ENCODE measurements around the gene CFI. TPM values are rescaled to one million over a fixed set of nuclear protein-coding genes. Genes with fewer than 3 reads are reported as not detected.
A peak's percentile ranks its signal among the peaks of the same experiment; 100 is the strongest.

CFI gene
- total and polyA plus RNA-seq, 2 experiments from 2014 or later: 0.18 to 0.22 TPM

DNA sequence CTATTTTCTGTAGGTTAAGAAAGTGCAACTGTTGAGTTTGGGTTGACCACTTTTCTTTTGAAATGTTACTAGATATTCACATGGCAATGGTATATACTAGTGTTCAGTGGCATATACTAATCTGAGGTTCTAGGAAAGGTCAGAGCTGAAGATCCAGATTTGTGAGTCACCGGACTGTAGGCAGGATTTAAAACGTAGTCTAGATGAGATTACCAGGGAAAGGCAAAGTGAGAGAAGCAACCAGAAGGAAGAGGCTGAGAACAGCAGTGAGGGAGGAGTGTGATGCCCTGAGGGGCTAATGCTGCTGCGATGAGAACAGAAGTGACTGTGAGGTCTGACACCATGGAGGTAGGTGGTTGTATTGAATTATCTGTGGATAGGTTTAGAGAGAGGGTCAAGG is 62.3 kb downstream of the CFI start:
- H3K79me2 ChIP-seq (ENCODE audit: insufficient read depth): no peaks in the 10 kb centered on the region
- no peaks in the 10 kb centered on the region for H3K4me1 ChIP-seq (ENCODE audit: insufficient read depth)
- no peaks in the 10 kb centered on the region for H3F3A ChIP-seq (ENCODE audit: insufficient read depth)
- H3K9me3 ChIP-seq (ENCODE audit: low read depth): no peaks in the 10 kb centered on the region
- H2AFZ ChIP-seq: no peak overlapping the region
- peaks cover 9% of the 10 kb centered on the region; the same call in 1 of the 2 replicates for H3K27me3 ChIP-seq (replicated peaks; ENCODE audit: insufficient read depth)
- WGBS, 2 experiments (ENCODE audit: low coverage in 1 of 2, low lambda C conversion rate in 2 of 2, missing lambda C conversion rate in 2 of 2): 52% methylated on average over 3 of the region's 3 CpGs
- DNase-seq: peak; percentile 16
- no peak overlapping the region for H3K4me3 ChIP-seq
- no peaks in the 10 kb centered on the region for H3K9me2 ChIP-seq (ENCODE audit: insufficient read depth)
- H3K4me2 ChIP-seq (ENCODE audit: unreplicated experiment): no peak overlapping the region
- H3K36me3 ChIP-seq (ENCODE audit: low read depth): no peaks in the 10 kb centered on the region
- H3K27ac ChIP-seq: no peak overlapping the region
- in situ Hi-C loops (cut with MboI): no loop called here
- no peak overlapping the region for H3K9ac ChIP-seq
- H4K20me1 ChIP-seq (ENCODE audit: insufficient read depth): no peaks in the 10 kb centered on the region
- TF ChIP-seq EZH2phosphoT487 (IDR thresholded peaks at IDR 0.05; ENCODE audit: insufficient read depth, low read depth): no peak
- no peak for TF ChIP-seq EZH2 (IDR thresholded peaks at IDR 0.05; ENCODE audit: insufficient read depth, poor library complexity, severe bottlenecking)

- Histone ChIP-seq H3K9me2 (ENCODE audit: insufficient read depth) (no peaks in the 10 kb centered on the region), H3K79me2 (ENCODE audit: insufficient read depth) (no peaks in the 10 kb centered on the region), H3K27ac (no peak overlapping the region), H3K9me3 (ENCODE audit: low read depth) (no peaks in the 10 kb centered on the region), H4K20me1 (ENCODE audit: insufficient read depth) (no peaks in the 10 kb centered on the region), H3K4me1 (ENCODE audit: insufficient read depth) (no peaks in the 10 kb centered on the region), H3F3A (ENCODE audit: insufficient read depth) (no peaks in the 10 kb centered on the region), H3K27me3 (replicated peaks; ENCODE audit: insufficient read depth) (peaks cover 4% of the 10 kb centered on the region; the same call in 1 of the 2 replicates), H2AFZ (no peak overlapping the region), H3K4me3 (no peak overlapping the region), H3K36me3 (ENCODE audit: low read depth) (no peaks in the 10 kb centered on the region), H3K9ac (no peak overlapping the region), H3K4me2 (ENCODE audit: unreplicated experiment) (no peak overlapping the region)
- TF ChIP-seq EZH2phosphoT487 (IDR thresholded peaks at IDR 0.05; ENCODE audit: insufficient read depth, low read depth) (no peak), EZH2 (IDR thresholded peaks at IDR 0.05; ENCODE audit: insufficient read depth, poor library complexity, severe bottlenecking) (no peak)
- DNase-seq: no peak
- 69 to 70% methylated on average over 10 of the region's 10 CpGs for WGBS, 2 experiments (ENCODE audit: low coverage in 1 of 2, low lambda C conversion rate in 2 of 2, missing lambda C conversion rate in 2 of 2)
- in situ Hi-C loops (cut with MboI): no loop called here
Measured at GRCh38 chr4:109738104-109738872, 63.5 kb downstream of the CFI start.

DNA sequence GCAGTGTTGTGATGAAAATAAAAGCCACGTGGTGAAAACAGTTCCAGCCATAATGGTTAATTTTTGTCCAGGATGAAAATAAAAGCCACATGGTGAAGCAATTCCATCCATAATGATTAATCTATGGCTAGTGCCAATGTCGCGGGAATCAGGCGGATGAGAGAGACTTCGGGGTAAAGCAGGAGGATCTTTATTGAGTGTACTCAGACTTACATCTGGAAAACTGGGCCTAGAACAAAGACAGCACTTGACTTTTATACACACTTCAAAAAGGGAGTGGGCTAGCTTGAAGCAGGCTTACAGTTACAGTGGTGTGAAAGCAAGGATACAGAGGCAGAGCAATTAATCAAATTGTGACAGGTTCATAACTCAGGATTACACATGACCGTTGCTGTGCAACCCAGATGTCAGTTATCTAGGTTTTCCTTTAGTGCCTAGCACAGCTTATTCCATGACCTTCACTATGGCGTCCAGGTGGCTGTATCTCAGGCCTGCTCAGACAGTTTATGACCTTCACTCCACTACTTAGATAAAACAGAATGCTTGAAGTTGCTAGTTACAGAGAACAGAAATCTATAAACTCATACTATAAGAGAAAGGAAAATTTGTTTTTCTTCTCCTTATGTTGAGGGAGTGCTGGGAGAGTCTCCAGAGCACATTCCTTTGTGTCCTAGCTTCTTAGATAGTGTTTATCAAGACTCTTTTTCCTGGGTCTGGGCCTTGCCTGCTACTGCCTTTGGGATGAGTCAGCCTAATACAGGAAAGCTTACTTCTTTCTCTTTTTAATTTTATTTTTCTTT is 66.0 kb downstream of the CFI start:
- Histone ChIP-seq H3K4me2 (ENCODE audit: unreplicated experiment) (no peak overlapping the region), H3K79me2 (ENCODE audit: insufficient read depth) (no peaks in the 10 kb centered on the region), H3K4me3 (no peak overlapping the region), H3K9me2 (ENCODE audit: insufficient read depth) (no peaks in the 10 kb centered on the region), H3K9me3 (ENCODE audit: low read depth) (no peaks in the 10 kb centered on the region), H3K27me3 (replicated peaks; ENCODE audit: insufficient read depth) (no peaks in the 10 kb centered on the region), H4K20me1 (ENCODE audit: insufficient read depth) (no peaks in the 10 kb centered on the region), H3K27ac (no peak overlapping the region), H2AFZ (peak overlapping the region; percentile 33; the same call in 1 of the 2 replicates), H3F3A (ENCODE audit: insufficient read depth) (no peaks in the 10 kb centered on the region), H3K36me3 (ENCODE audit: low read depth) (no peaks in the 10 kb centered on the region), H3K4me1 (ENCODE audit: insufficient read depth) (no peaks in the 10 kb centered on the region), H3K9ac (no peak overlapping the region)
- in situ Hi-C loops (cut with MboI): no loop called here
- 34 to 36% methylated on average over 7 of the region's 7 CpGs for WGBS, 2 experiments (ENCODE audit: low coverage in 1 of 2, low lambda C conversion rate in 2 of 2, missing lambda C conversion rate in 2 of 2)
- TF ChIP-seq EZH2phosphoT487 (IDR thresholded peaks at IDR 0.05; ENCODE audit: insufficient read depth, low read depth): no peak
- TF ChIP-seq EZH2 (IDR thresholded peaks at IDR 0.05; ENCODE audit: insufficient read depth, poor library complexity, severe bottlenecking): no peak
- no peak for DNase-seq

DNA sequence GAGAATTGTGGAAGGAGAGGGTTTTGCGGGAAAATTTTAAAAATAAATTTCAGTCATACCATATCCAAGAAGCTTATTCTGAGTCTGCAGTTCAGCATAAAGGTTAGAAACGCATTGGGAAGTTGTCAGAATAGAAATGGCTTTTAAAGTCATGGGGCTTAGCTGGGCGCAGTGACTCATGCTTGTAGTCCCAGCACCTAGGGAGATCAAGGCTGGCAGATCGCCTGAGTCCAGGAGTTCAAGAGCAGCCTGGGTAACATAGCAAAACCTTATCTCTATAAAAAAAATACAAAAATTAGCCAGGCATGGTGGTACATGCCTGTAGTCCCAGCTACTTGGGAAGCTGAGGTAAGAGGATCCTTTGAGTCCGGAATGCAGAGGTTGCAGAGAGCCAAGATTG is 68.1 kb downstream of the CFI start:
- no peaks in the 10 kb centered on the region for H3K9me3 ChIP-seq (ENCODE audit: low read depth)
- TF ChIP-seq EZH2 (IDR thresholded peaks at IDR 0.05; ENCODE audit: insufficient read depth, poor library complexity, severe bottlenecking): no peak
- TF ChIP-seq EZH2phosphoT487 (IDR thresholded peaks at IDR 0.05; ENCODE audit: insufficient read depth, low read depth): no peak
- H3K9ac ChIP-seq: no peak overlapping the region
- H3K4me1 ChIP-seq (ENCODE audit: insufficient read depth): peaks cover 6% of the 10 kb centered on the region; the same call in 1 of the 2 replicates
- no peak overlapping the region for H2AFZ ChIP-seq
- H3K9me2 ChIP-seq (ENCODE audit: insufficient read depth): no peaks in the 10 kb centered on the region
- H3F3A ChIP-seq (ENCODE audit: insufficient read depth): 0 out of 2 replicates have a peak, but pooled peaks cover 1% of the 10 kb centered on the region
- in situ Hi-C loops (cut with MboI): no loop called here
- H3K4me3 ChIP-seq: no peak overlapping the region
- 84 to 91% methylated on average over 5 of the region's 5 CpGs for WGBS, 2 experiments (ENCODE audit: low coverage in 1 of 2, low lambda C conversion rate in 2 of 2, missing lambda C conversion rate in 2 of 2)
- DNase-seq: no peak
- peaks cover 8% of the 10 kb centered on the region; the same call in 1 of the 2 replicates for H3K79me2 ChIP-seq (ENCODE audit: insufficient read depth)
- no peak overlapping the region for H3K4me2 ChIP-seq (ENCODE audit: unreplicated experiment)
- H3K36me3 ChIP-seq (ENCODE audit: low read depth): no peaks in the 10 kb centered on the region
- no peaks in the 10 kb centered on the region for H4K20me1 ChIP-seq (ENCODE audit: insufficient read depth)
- H3K27ac ChIP-seq: no peak overlapping the region
- H3K27me3 ChIP-seq (replicated peaks; ENCODE audit: insufficient read depth): no peaks in the 10 kb centered on the region
